Measurements from ENCODE around the gene TRAPPC12.

DNA sequence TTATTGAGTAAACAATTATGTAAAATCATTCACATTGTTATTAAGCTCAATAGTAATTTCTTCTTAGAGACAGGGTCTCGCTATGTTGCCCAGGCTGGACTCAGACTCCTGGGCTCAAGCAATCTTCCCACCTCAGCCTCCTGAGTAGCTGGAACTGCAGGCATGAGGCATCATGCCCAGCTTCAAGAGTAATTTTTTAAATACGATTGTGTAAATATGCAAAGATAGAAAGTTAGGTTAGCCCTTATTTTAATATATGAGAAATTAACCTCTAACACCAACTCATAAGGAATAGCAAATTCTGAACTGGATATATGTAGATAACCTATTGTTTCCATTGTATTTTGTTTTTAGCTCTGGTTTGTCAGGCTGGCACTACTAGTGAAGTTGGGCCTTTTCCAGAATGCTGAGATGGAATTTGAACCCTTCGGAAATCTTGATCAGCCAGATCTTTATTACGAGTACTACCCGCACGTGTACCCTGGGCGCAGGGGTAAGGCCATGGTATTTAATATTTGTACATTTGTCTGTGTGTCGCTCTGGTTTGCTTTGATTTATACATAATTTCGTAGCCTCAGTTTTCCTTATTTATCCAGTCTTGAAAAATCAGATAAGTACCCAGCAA, 44.8 kb downstream of the TRAPPC12 start:
- TF ChIP-seq, protein P1, sequence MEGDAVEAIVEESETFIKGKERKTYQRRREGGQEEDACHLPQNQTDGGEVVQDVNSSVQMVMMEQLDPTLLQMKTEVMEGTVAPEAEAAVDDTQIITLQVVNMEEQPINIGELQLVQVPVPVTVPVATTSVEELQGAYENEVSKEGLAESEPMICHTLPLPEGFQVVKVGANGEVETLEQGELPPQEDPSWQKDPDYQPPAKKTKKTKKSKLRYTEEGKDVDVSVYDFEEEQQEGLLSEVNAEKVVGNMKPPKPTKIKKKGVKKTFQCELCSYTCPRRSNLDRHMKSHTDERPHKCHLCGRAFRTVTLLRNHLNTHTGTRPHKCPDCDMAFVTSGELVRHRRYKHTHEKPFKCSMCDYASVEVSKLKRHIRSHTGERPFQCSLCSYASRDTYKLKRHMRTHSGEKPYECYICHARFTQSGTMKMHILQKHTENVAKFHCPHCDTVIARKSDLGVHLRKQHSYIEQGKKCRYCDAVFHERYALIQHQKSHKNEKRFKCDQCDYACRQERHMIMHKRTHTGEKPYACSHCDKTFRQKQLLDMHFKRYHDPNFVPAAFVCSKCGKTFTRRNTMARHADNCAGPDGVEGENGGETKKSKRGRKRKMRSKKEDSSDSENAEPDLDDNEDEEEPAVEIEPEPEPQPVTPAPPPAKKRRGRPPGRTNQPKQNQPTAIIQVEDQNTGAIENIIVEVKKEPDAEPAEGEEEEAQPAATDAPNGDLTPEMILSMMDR (IDR thresholded peaks at IDR 0.05) = no peak
- TF ChIP-seq POLR2A (IDR thresholded peaks at IDR 0.05) = no peak

All from tibial nerve (tissue), 3 donors.